SK-N-SH treated with all-trans-retinoic acid at 6 μM for 48 hours (cell line): ENCODE measurements around the gene BABAM2.

Experiments used
- ATAC-seq: fragments of 200-7000 bp; cut with Tn5 transposase; 3 replicates; pipeline ENCODE4 v1.9.1; 2020; ENCODE audit warnings: mild to moderate bottlenecking, moderate library complexity
- ARNTL ChIP-seq: fragments of 450-650 bp; formaldehyde crosslinking; IDR thresholded peaks from 2 replicates; pipeline ENCODE4 v1.5.0; 2020; ENCODE audit warnings: low read depth, mild to moderate bottlenecking, moderate library complexity, borderline replicate concordance
- BACH2 ChIP-seq: fragments of 250-450 bp; sonication (Bioruptor Pico); IDR thresholded peaks from 2 replicates; pipeline ENCODE4 v1.9.0; 2021; ENCODE audit warnings: mild to moderate bottlenecking, borderline replicate concordance
- CSDC2 ChIP-seq: fragments of 250-450 bp; sonication (Bioruptor Pico); IDR thresholded peaks from 2 replicates; pipeline ENCODE4 v1.5.0; 2020; ENCODE audit warnings: mild to moderate bottlenecking, moderate library complexity
- ESRRG ChIP-seq: fragments of 250-450 bp; sonication (Bioruptor Pico); IDR thresholded peaks from 2 replicates; pipeline ENCODE4 v1.6.1; 2021; ENCODE audit warnings: mild to moderate bottlenecking
- GLIS3 ChIP-seq: fragments of 250-450 bp; sonication (Bioruptor Pico); IDR thresholded peaks from 2 replicates; pipeline ENCODE4 v1.5.0; 2020; ENCODE audit warnings: mild to moderate bottlenecking, moderate library complexity
- ISL1 ChIP-seq: fragments of 250-450 bp; sonication (Bioruptor Pico); IDR thresholded peaks from 2 replicates; pipeline ENCODE4 v2.1.2; 2022; ENCODE audit warnings: mild to moderate bottlenecking, moderate library complexity
- OSR1 ChIP-seq: fragments of 250-450 bp; sonication (Bioruptor Pico); IDR thresholded peaks from 2 replicates; pipeline ENCODE4 v1.8.0; 2022; ENCODE audit warnings: moderate library complexity, mild to moderate bottlenecking, inconsistent platforms
- PPARA ChIP-seq: fragments of 250-450 bp; sonication (Bioruptor Pico); IDR thresholded peaks from 2 replicates; pipeline ENCODE4 v1.5.0; 2020; ENCODE audit warnings: mild to moderate bottlenecking, borderline replicate concordance
- RARB ChIP-seq: fragments of 250-450 bp; sonication (Bioruptor Pico); IDR thresholded peaks from 2 replicates; pipeline ENCODE4 v1.8.0; 2021; ENCODE audit warnings: mild to moderate bottlenecking, moderate library complexity
- SNAI2 ChIP-seq: fragments of 250-450 bp; sonication (Bioruptor Pico); IDR thresholded peaks from 2 replicates; pipeline ENCODE4 v1.5.0; 2020; ENCODE audit warnings: mild to moderate bottlenecking, moderate library complexity
- TCF4 ChIP-seq: fragments of 250-450 bp; sonication (Bioruptor Pico); IDR thresholded peaks from 2 replicates; pipeline ENCODE4 v1.8.0; 2021; ENCODE audit warnings: mild to moderate bottlenecking, moderate library complexity, borderline replicate concordance
- ZC3H10 ChIP-seq: fragments of 250-450 bp; sonication (Bioruptor Pico); IDR thresholded peaks from 2 replicates; pipeline ENCODE4 v1.5.1; 2021; ENCODE audit warnings: mild to moderate bottlenecking, moderate library complexity
- ZFP3 ChIP-seq: fragments of 250-450 bp; sonication (Bioruptor Pico); IDR thresholded peaks from 2 replicates; pipeline ENCODE4 v1.5.0; 2020; ENCODE audit warnings: mild to moderate bottlenecking, moderate library complexity
- ZFP30 ChIP-seq: fragments of 450-650 bp; formaldehyde crosslinking; IDR thresholded peaks from 2 replicates; pipeline ENCODE4 v1.5.0; 2022; ENCODE audit warnings: mild to moderate bottlenecking, moderate library complexity
- ZNF565 ChIP-seq: fragments of 450-650 bp; formaldehyde crosslinking; conservative IDR thresholded peaks from 2 replicates; pipeline ENCODE4 v1.5.0; 2020; ENCODE audit warnings: low read depth, mild to moderate bottlenecking, moderate library complexity
- ZNF70 ChIP-seq: fragments of 450-650 bp; formaldehyde crosslinking; IDR thresholded peaks from 2 replicates; pipeline ENCODE4 v1.5.0; 2020; ENCODE audit warnings: mild to moderate bottlenecking, moderate library complexity
- ZNF8 ChIP-seq: fragments of 450-650 bp; formaldehyde crosslinking; IDR thresholded peaks from 2 replicates; pipeline ENCODE4 v1.5.0; 2020; ENCODE audit warnings: mild to moderate bottlenecking, moderate library complexity
- TF ChIP-seq, protein P1 (sequence below): fragments of 250-450 bp; sonication (Bioruptor Pico); IDR thresholded peaks from 2 replicates; pipeline ENCODE4 v1.8.0; 2020; ENCODE audit warnings: mild to moderate bottlenecking, moderate library complexity, borderline replicate concordance
- TF ChIP-seq, protein P2 (sequence below): fragments of 250-450 bp; sonication (Bioruptor Pico); IDR thresholded peaks from 2 replicates; pipeline ENCODE4 v1.5.1; 2021; ENCODE audit warnings: mild to moderate bottlenecking, moderate library complexity
- TF ChIP-seq, protein P3 (sequence below): fragments of 250-450 bp; sonication (Bioruptor Pico); IDR thresholded peaks from 2 replicates; pipeline ENCODE4 v1.8.0; 2021; ENCODE audit warnings: low read depth, mild to moderate bottlenecking, moderate library complexity, borderline replicate concordance
- TF ChIP-seq, protein P4 (sequence below): fragments of 250-450 bp; sonication (Bioruptor Pico); IDR thresholded peaks from 2 replicates; pipeline ENCODE4 v1.5.1; 2020; ENCODE audit warnings: low read depth, mild to moderate bottlenecking, moderate library complexity
- TF ChIP-seq, protein P5 (sequence below): fragments of 250-450 bp; sonication (Bioruptor Pico); IDR thresholded peaks from 2 replicates; pipeline ENCODE4 v1.5.0; 2020; ENCODE audit warnings: mild to moderate bottlenecking, moderate library complexity

Gene BABAM2

DNA sequence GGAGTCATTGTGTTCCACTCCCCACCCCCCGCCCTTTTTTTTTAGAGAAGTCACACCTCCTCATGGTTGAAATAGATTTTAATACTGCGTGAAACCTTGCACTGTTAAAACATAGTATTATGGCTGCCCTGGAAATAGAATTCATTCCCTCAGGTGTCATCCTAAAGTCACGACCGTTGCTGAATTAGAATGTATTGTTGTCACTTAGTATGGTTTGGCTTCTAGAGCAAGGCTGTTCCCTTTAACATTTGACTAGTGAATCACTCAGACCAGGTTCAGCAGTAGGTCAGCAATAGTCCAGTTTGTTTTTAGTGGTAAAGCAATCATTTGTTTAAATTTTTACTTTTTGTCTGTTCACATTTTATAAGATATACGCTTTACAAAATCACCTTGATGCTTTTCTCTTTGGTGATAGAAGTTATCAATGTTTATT is 1.2 kb downstream of the BABAM2 start:
- TF ChIP-seq GLIS3 (no peak), OSR1 (CRISPR knock-in tag) (no peak), ARNTL (CRISPR knock-in tag) (no peak), RARB (no peak), CSDC2 (CRISPR knock-in tag) (no peak), PPARA (CRISPR knock-in tag) (no peak), ZFP3 (no peak)
- no peak for ATAC-seq

DNA sequence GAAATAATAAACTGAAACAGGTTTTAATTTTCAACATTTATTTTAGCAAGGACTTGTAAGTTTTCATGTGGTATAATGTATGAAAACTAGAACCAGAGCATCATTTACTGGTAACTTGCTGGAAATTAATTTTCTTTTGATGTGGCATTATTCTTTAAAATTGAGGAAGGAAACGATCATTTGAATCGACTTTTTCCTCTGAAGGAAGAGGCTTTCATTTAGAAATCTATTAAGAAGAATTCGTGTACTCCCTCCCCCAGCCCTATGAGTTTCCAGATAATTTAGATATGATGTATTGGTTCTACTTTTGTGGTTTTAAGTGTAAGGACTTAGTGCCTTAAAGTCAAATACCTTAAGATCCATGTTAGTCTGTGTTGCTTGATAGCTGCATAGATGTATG is 2.5 kb downstream of the BABAM2 start:
- no peak for ATAC-seq
- TF ChIP-seq, protein P1, sequence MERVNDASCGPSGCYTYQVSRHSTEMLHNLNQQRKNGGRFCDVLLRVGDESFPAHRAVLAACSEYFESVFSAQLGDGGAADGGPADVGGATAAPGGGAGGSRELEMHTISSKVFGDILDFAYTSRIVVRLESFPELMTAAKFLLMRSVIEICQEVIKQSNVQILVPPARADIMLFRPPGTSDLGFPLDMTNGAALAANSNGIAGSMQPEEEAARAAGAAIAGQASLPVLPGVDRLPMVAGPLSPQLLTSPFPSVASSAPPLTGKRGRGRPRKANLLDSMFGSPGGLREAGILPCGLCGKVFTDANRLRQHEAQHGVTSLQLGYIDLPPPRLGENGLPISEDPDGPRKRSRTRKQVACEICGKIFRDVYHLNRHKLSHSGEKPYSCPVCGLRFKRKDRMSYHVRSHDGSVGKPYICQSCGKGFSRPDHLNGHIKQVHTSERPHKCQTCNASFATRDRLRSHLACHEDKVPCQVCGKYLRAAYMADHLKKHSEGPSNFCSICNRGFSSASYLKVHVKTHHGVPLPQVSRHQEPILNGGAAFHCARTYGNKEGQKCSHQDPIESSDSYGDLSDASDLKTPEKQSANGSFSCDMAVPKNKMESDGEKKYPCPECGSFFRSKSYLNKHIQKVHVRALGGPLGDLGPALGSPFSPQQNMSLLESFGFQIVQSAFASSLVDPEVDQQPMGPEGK (CRISPR knock-in tag), result no peak
- TF ChIP-seq SNAI2 (CRISPR knock-in tag) (no peak), ZC3H10 (no peak), ZNF565 (CRISPR knock-in tag) (no peak), PPARA (CRISPR knock-in tag) (no peak), RARB (no peak), CSDC2 (CRISPR knock-in tag) (no peak), OSR1 (CRISPR knock-in tag) (no peak), ESRRG (CRISPR knock-in tag) (no peak), TCF4 (no peak), ZNF70 (CRISPR knock-in tag) (no peak), GLIS3 (no peak), ISL1 (no peak), ARNTL (CRISPR knock-in tag) (no peak), ZFP30 (CRISPR knock-in tag) (no peak), ZFP3 (no peak)
- TF ChIP-seq, protein P2, sequence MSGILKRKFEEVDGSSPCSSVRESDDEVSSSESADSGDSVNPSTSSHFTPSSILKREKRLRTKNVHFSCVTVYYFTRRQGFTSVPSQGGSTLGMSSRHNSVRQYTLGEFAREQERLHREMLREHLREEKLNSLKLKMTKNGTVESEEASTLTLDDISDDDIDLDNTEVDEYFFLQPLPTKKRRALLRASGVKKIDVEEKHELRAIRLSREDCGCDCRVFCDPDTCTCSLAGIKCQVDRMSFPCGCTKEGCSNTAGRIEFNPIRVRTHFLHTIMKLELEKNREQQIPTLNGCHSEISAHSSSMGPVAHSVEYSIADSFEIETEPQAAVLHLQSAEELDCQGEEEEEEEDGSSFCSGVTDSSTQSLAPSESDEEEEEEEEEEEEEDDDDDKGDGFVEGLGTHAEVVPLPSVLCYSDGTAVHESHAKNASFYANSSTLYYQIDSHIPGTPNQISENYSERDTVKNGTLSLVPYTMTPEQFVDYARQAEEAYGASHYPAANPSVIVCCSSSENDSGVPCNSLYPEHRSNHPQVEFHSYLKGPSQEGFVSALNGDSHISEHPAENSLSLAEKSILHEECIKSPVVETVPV (CRISPR knock-in tag), result no peak
- TF ChIP-seq, protein P3, sequence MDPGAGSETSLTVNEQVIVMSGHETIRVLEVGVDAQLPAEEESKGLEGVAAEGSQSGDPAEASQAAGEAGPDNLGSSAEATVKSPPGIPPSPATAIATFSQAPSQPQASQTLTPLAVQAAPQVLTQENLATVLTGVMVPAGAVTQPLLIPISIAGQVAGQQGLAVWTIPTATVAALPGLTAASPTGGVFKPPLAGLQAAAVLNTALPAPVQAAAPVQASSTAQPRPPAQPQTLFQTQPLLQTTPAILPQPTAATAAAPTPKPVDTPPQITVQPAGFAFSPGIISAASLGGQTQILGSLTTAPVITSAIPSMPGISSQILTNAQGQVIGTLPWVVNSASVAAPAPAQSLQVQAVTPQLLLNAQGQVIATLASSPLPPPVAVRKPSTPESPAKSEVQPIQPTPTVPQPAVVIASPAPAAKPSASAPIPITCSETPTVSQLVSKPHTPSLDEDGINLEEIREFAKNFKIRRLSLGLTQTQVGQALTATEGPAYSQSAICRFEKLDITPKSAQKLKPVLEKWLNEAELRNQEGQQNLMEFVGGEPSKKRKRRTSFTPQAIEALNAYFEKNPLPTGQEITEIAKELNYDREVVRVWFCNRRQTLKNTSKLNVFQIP (CRISPR knock-in tag), result no peak
- TF ChIP-seq, protein P4, sequence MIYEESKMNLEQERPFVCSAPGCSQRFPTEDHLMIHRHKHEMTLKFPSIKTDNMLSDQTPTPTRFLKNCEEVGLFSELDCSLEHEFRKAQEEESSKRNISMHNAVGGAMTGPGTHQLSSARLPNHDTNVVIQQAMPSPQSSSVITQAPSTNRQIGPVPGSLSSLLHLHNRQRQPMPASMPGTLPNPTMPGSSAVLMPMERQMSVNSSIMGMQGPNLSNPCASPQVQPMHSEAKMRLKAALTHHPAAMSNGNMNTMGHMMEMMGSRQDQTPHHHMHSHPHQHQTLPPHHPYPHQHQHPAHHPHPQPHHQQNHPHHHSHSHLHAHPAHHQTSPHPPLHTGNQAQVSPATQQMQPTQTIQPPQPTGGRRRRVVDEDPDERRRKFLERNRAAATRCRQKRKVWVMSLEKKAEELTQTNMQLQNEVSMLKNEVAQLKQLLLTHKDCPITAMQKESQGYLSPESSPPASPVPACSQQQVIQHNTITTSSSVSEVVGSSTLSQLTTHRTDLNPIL, result no peak

DNA sequence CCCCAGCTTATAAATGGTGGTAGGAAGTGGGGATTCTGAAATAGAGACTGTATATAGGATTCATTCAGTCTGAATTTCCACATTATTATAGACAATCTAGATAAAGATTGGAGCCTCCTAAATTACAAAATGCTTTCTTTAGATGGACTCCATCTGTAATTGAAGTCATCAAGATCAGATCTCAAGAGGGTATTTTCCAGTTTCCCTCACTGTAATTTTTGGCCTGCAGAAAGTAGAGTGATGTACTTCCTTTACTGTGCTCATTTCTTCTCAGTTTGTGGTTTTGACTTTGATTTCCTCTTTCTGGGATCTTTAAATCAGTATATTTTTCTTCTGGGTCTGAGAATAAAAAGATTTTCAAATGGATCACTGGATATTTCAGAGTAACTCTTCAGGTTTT is 7.2 kb downstream of the BABAM2 start:
- TF ChIP-seq ESRRG (CRISPR knock-in tag) (no peak), ZNF70 (CRISPR knock-in tag) (no peak), BACH2 (CRISPR knock-in tag) (no peak), ZNF8 (CRISPR knock-in tag) (no peak), ISL1 (no peak), ZC3H10 (no peak), ARNTL (CRISPR knock-in tag) (no peak), ZNF565 (CRISPR knock-in tag) (no peak), GLIS3 (no peak), OSR1 (CRISPR knock-in tag) (no peak), SNAI2 (CRISPR knock-in tag) (no peak), CSDC2 (CRISPR knock-in tag) (no peak), TCF4 (no peak), PPARA (CRISPR knock-in tag) (no peak), ZFP3 (no peak)
- TF ChIP-seq, protein P4, result no peak
- TF ChIP-seq, protein P2 (CRISPR knock-in tag), result no peak
- TF ChIP-seq, protein P5, sequence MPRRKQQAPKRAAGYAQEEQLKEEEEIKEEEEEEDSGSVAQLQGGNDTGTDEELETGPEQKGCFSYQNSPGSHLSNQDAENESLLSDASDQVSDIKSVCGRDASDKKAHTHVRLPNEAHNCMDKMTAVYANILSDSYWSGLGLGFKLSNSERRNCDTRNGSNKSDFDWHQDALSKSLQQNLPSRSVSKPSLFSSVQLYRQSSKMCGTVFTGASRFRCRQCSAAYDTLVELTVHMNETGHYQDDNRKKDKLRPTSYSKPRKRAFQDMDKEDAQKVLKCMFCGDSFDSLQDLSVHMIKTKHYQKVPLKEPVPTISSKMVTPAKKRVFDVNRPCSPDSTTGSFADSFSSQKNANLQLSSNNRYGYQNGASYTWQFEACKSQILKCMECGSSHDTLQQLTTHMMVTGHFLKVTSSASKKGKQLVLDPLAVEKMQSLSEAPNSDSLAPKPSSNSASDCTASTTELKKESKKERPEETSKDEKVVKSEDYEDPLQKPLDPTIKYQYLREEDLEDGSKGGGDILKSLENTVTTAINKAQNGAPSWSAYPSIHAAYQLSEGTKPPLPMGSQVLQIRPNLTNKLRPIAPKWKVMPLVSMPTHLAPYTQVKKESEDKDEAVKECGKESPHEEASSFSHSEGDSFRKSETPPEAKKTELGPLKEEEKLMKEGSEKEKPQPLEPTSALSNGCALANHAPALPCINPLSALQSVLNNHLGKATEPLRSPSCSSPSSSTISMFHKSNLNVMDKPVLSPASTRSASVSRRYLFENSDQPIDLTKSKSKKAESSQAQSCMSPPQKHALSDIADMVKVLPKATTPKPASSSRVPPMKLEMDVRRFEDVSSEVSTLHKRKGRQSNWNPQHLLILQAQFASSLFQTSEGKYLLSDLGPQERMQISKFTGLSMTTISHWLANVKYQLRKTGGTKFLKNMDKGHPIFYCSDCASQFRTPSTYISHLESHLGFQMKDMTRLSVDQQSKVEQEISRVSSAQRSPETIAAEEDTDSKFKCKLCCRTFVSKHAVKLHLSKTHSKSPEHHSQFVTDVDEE (CRISPR knock-in tag), result no peak
- TF ChIP-seq, all 23 proteins: peak for 0
- no peak for ATAC-seq
